Smooth muscle cell (in vitro differentiated cells): ENCODE measurements around the gene ETV4. TPM values are rescaled to one million over a fixed set of nuclear protein-coding genes. Genes with fewer than 3 reads are reported as not detected.

ENCODE experiments used
- DNase-seq: peaks from one replicate; lab custom pipeline; 2025; ENCODE audit not compliant: unreplicated experiment; lab: John Stamatoyannopoulos, UW
- H2AFZ ChIP-seq: fragments of 200-600 bp; sonication (generic); 2 replicates; pipeline ENCODE4 v1.6.0; 2016; ENCODE audit warnings: antibody characterized with exemption, low read depth, mild to moderate bottlenecking
- H3F3A ChIP-seq: fragments of 200-600 bp; sonication (generic); 2 replicates; pipeline ENCODE4 v1.6.0; 2017; ENCODE audit warnings: antibody characterized with exemption, low read depth
- H3K27ac ChIP-seq: fragments of 200-600 bp; sonication (generic); 2 replicates; pipeline ENCODE4 v1.5.1; 2016; ENCODE audit warnings: low read depth, mild to moderate bottlenecking
- H3K27me3 ChIP-seq: fragments of 200-600 bp; sonication (generic); 2 replicates; pipeline ENCODE4 v1.6.1; 2016; ENCODE audit warnings: low read depth, mild to moderate bottlenecking
- H3K36me3 ChIP-seq: fragments of 200-600 bp; sonication (generic); 2 replicates; pipeline ENCODE4 v1.5.1; 2016; ENCODE audit warnings: low read depth
- H3K4me1 ChIP-seq: fragments of 200-600 bp; sonication (generic); 2 replicates; pipeline ENCODE4 v1.5.1; 2016; ENCODE audit warnings: low read depth
- H3K4me2 ChIP-seq: fragments of 200-600 bp; sonication (generic); 2 replicates; pipeline ENCODE4 v1.6.0; 2016; ENCODE audit warnings: mild to moderate bottlenecking
- H3K4me3 ChIP-seq: fragments of 200-600 bp; sonication (generic); 2 replicates; pipeline ENCODE4 v1.5.1; 2016; ENCODE audit warnings: mild to moderate bottlenecking
- H3K79me2 ChIP-seq: fragments of 200-600 bp; sonication (generic); 2 replicates; pipeline ENCODE4 v1.6.0; 2016; ENCODE audit warnings: low read depth, mild to moderate bottlenecking
- H3K9ac ChIP-seq: fragments of 200-600 bp; sonication (generic); 2 replicates; pipeline ENCODE4 v1.6.0; 2016; ENCODE audit warnings: low read depth
- H3K9me3 ChIP-seq: fragments of 200-600 bp; sonication (generic); replicated peaks from 2 replicates; pipeline ENCODE4 v1.5.1; 2016; ENCODE audit warnings: low read depth
- H4K20me1 ChIP-seq: fragments of 200-600 bp; sonication (generic); 2 replicates; pipeline ENCODE4 v1.6.0; 2016; ENCODE audit warnings: low read depth
- CTCF ChIP-seq: fragments of 200-600 bp; sonication (generic); IDR thresholded peaks from 2 replicates; pipeline ENCODE4 v1.5.1; 2017; ENCODE audit warnings: borderline replicate concordance, mild to moderate bottlenecking, antibody characterized with exemption; ENCODE audit not compliant: insufficient read depth, poor library complexity, severe bottlenecking
- WGBS: methylation state at CpG from one replicate; pipeline ENCODE4 v1.1.7; 2016; ENCODE audit warnings: low lambda C conversion rate; 5-methylcytosine and 5-hydroxymethylcytosine counted together
- polyA plus RNA-seq: library from polyadenylated mRNA; unstranded; fragments of >200 nt; fragmentation: Nextera tagmentation; extraction: Ambion mirVana; gene quantifications from 2 replicates; pipeline ENCODE4 v1.2.1, GENCODE V29; 2016
- total RNA-seq: library from RNA; depleted of rRNA; stranded (reverse); fragments of >200 nt; gene quantifications from 2 replicates; pipeline ENCODE4 v1.2.3, GENCODE V29; 2014

The ETV4 gene
- total and polyA plus RNA-seq, 2 experiments from 2014 or later: 21.7 to 33.5 TPM

GRCh38 chr17:43577664-43578403, 31.7 kb upstream of the ETV4 start:
- peaks cover 26% of the 10 kb centered on the region for H3K4me1 ChIP-seq
- no peaks in the 10 kb centered on the region for H3F3A ChIP-seq
- H2AFZ ChIP-seq: no peak overlapping the region
- no peaks in the 10 kb centered on the region for H3K36me3 ChIP-seq
- peak overlapping the region; percentile 16 for H3K4me2 ChIP-seq
- no peaks in the 10 kb centered on the region for H3K79me2 ChIP-seq
- H3K4me3 ChIP-seq: no peak overlapping the region
- WGBS: 70% methylated on average over 14 of the region's 14 CpGs
- H3K9me3 ChIP-seq: no peaks in the 10 kb centered on the region
- peak overlapping the region; percentile 10 for H3K9ac ChIP-seq
- DNase-seq: no peak
- no peak for TF ChIP-seq CTCF
- peak overlapping the region; percentile 78 for H3K27ac ChIP-seq
- no peaks in the 10 kb centered on the region for H3K27me3 ChIP-seq
- H4K20me1 ChIP-seq: no peaks in the 10 kb centered on the region

DNA sequence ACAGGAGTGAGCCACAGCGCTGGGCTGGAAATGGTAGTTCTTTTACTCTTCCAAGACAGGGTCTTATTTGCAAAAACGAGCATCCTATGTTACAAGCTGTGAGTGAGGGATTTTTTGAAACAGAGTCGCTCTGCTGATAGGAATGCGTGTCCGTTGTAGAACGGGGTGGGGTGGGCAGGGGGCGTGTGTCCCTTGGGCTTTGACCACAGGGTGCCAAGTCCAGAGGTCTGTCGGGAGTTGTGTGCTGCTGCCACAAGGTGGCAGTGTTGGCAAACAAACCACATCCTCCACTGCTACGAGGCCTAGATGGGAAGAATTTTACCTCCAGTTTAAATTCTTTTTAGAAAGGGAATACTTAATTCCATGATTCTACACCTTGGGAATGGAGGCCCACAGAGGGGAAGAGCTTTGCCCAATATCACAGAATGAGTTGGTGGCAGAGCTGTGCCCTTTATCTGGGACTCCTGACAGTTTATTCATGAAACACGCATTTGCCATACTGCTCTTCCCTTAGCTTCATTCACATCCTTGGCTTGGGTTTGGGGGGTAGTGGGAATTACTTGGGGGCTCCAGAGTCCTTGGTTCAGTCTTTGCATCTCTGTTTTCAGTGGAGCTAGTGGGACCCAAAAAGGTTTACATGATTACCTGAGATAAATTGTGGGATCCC, 30.6 kb upstream of the ETV4 start:
- peak; percentile 17 for DNase-seq
- TF ChIP-seq CTCF: peak; percentile 97
- H3K4me1 ChIP-seq: peaks cover 26% of the 10 kb centered on the region

DNA sequence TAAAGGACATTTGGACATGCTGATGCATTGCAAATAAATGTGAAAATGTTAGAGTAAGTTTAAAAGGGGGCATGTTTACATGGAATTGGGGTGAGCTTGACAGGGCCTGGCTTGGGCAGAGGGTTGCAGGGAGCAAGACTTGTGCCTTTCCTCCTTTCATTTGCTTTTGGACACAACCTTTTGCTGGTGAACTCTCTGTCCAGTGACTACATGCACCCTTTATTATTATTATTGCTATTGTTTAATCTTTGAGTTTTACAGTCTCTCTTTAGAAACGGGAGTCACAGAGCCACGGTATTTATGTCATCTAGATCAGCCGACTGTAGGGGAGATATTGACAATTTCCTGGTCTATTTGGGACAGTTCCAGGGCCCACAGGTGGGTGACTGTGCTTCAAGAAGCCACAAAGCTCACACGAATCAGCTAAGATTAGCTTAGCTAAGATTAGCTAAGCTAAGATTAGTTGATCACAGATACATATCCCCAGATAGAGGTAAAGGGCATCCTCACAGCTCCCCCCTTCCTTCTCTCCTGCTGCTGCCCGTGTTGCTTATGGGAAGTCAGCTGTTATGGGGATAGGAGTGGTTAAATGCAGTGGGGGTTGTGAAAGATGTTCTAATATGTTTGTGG, 28.9 kb upstream of the ETV4 start:
- Histone ChIP-seq H3K4me2 (no peak overlapping the region), H3K9ac (no peak overlapping the region), H3K27ac (no peak overlapping the region), H3K27me3 (no peaks in the 10 kb centered on the region), H3K36me3 (no peaks in the 10 kb centered on the region), H3K4me3 (no peak overlapping the region), H3K79me2 (no peaks in the 10 kb centered on the region), H2AFZ (no peak overlapping the region), H4K20me1 (no peaks in the 10 kb centered on the region), H3K9me3 (no peaks in the 10 kb centered on the region), H3F3A (no peaks in the 10 kb centered on the region), H3K4me1 (peaks cover 22% of the 10 kb centered on the region)
- 48% methylated on average over 5 of the region's 5 CpGs for WGBS
- DNase-seq: no peak
- TF ChIP-seq CTCF: no peak

More for the DNA sequence above, 30.6 kb upstream of the ETV4 start:
- H3K27ac ChIP-seq: no peak overlapping the region
- no peaks in the 10 kb centered on the region for H3K27me3 ChIP-seq
- no peaks in the 10 kb centered on the region for H3F3A ChIP-seq
- no peak overlapping the region for H3K4me3 ChIP-seq
- WGBS: 13% methylated on average over 10 of the region's 10 CpGs
- H2AFZ ChIP-seq: no peak overlapping the region
- no peaks in the 10 kb centered on the region for H4K20me1 ChIP-seq
- H3K9me3 ChIP-seq: no peaks in the 10 kb centered on the region
- H3K4me2 ChIP-seq: no peak overlapping the region
- H3K9ac ChIP-seq: no peak overlapping the region
- no peaks in the 10 kb centered on the region for H3K36me3 ChIP-seq
- H3K79me2 ChIP-seq: no peaks in the 10 kb centered on the region
